IPS DF 6.9 (cell line): ENCODE measurements around the gene FOXK1.
"Not testable (repeated sequence)": the region's sequence is repeated elsewhere in the genome, so short reads cannot be mapped to it uniquely, and the experiment has no call there.

ENCODE experiments used
- DNase-seq: peaks from one replicate; pipeline ENCODE4 v3.0.0-alpha.2; 2013; ENCODE audit warnings: low read depth, low spot score
- H3K27ac ChIP-seq: one replicate; pipeline ENCODE4 v1.5.1; 2013; ENCODE audit warnings: low read length, control low read depth
- H3K27me3 ChIP-seq: 2 replicates; pipeline ENCODE4 v1.6.1; 2013; ENCODE audit warnings: mild to moderate bottlenecking, low read length; ENCODE audit not compliant: control insufficient read depth, insufficient read depth
- H3K36me3 ChIP-seq: 2 replicates; pipeline ENCODE4 v1.6.1; 2013; ENCODE audit warnings: low read length; ENCODE audit not compliant: control insufficient read depth, insufficient read depth
- H3K4me1 ChIP-seq: 2 replicates; pipeline ENCODE4 v1.6.1; 2013; ENCODE audit warnings: low read length; ENCODE audit not compliant: control insufficient read depth, insufficient read depth
- H3K4me3 ChIP-seq: 2 replicates; pipeline ENCODE4 v1.5.1; 2013; ENCODE audit warnings: mild to moderate bottlenecking, low read length
- H3K9me3 ChIP-seq: 2 replicates; pipeline ENCODE4 v1.6.1; 2013; ENCODE audit warnings: low read length, inconsistent platforms; ENCODE audit not compliant: control insufficient read depth, insufficient read depth
- WGBS: extraction: QIAGEN DNeasy Blood & Tissue Kit; methylation state at CpG from one replicate; pipeline ENCODE4 v1.1.7; 2013; ENCODE audit warnings: mixed read lengths, missing lambda C conversion rate; ENCODE audit not compliant: insufficient read length, insufficient coverage; 5-methylcytosine and 5-hydroxymethylcytosine counted together

Gene FOXK1

GRCh38 chr7:4684846-4685245 is 2.8 kb downstream of the FOXK1 start:
- no peak overlapping the region for H3K27ac ChIP-seq
- H3K4me3 ChIP-seq = no peak overlapping the region
- H3K9me3 ChIP-seq = no peaks in the 10 kb centered on the region
- H3K36me3 ChIP-seq = no peaks in the 10 kb centered on the region
- peaks cover 7% of the 10 kb centered on the region for H3K4me1 ChIP-seq
- peaks cover 6% of the 10 kb centered on the region; the same call in 1 of the 2 replicates for H3K27me3 ChIP-seq
- WGBS = no CpG with 5 or more reads among the region's 9 CpGs
- DNase-seq = no peak

GRCh38 chr7:4685676-4686075 is 3.6 kb downstream of the FOXK1 start:
- H3K27ac ChIP-seq, H3K36me3 ChIP-seq, H3K27me3 ChIP-seq, H3K9me3 ChIP-seq, H3K4me1 ChIP-seq, DNase-seq, H3K4me3 ChIP-seq: not testable (repeated sequence)
- WGBS = no CpG with 5 or more reads among the region's 10 CpGs

GRCh38 chr7:4687956-4688355 is 5.9 kb downstream of the FOXK1 start:
- H3K9me3 ChIP-seq = no peaks in the 10 kb centered on the region
- DNase-seq = no peak
- H3K36me3 ChIP-seq = no peaks in the 10 kb centered on the region
- no peak overlapping the region for H3K4me3 ChIP-seq
- no peaks in the 10 kb centered on the region for H3K27me3 ChIP-seq
- no CpG with 5 or more reads among the region's 3 CpGs for WGBS
- H3K4me1 ChIP-seq = peaks cover 6% of the 10 kb centered on the region
- H3K27ac ChIP-seq = no peak overlapping the region

GRCh38 chr7:4689151-4689550 is 7.1 kb downstream of the FOXK1 start:
- Histone ChIP-seq H3K27me3 (no peaks in the 10 kb centered on the region), H3K4me3 (no peak overlapping the region), H3K4me1 (no peaks in the 10 kb centered on the region), H3K9me3 (no peaks in the 10 kb centered on the region), H3K27ac (no peak overlapping the region), H3K36me3 (no peaks in the 10 kb centered on the region)
- WGBS = no CpG with 5 or more reads among the region's 12 CpGs
- no peak for DNase-seq

GRCh38 chr7:4689668-4690067 is 7.6 kb downstream of the FOXK1 start:
- Histone ChIP-seq H3K4me1 (no peaks in the 10 kb centered on the region), H3K27ac (no peak overlapping the region), H3K9me3 (no peaks in the 10 kb centered on the region), H3K4me3 (no peak overlapping the region), H3K36me3 (no peaks in the 10 kb centered on the region), H3K27me3 (no peaks in the 10 kb centered on the region)
- WGBS = no CpG with 5 or more reads among the region's 12 CpGs
- no peak for DNase-seq

- Histone ChIP-seq H3K4me3 (no peak overlapping the region), H3K27me3 (no peaks in the 10 kb centered on the region), H3K27ac (no peak overlapping the region), H3K4me1 (no peaks in the 10 kb centered on the region), H3K9me3 (no peaks in the 10 kb centered on the region), H3K36me3 (no peaks in the 10 kb centered on the region)
- no peak for DNase-seq
- no CpG with 5 or more reads among the region's 23 CpGs for WGBS
Observed at GRCh38 chr7:4690953-4691856, 9.1 kb downstream of the FOXK1 start.

GRCh38 chr7:4692055-4692454 is 10.0 kb downstream of the FOXK1 start:
- no peak for DNase-seq
- Histone ChIP-seq H3K27ac (no peak overlapping the region), H3K9me3 (no peaks in the 10 kb centered on the region), H3K27me3 (no peaks in the 10 kb centered on the region), H3K36me3 (no peaks in the 10 kb centered on the region), H3K4me1 (no peaks in the 10 kb centered on the region; the same call in 1 of the 2 replicates), H3K4me3 (no peak overlapping the region)
- no CpG with 5 or more reads among the region's 5 CpGs for WGBS

GRCh38 chr7:4692622-4693021 is 10.5 kb downstream of the FOXK1 start:
- not testable (repeated sequence) for H3K4me1 ChIP-seq, H3K4me3 ChIP-seq, H3K9me3 ChIP-seq, H3K36me3 ChIP-seq, DNase-seq, H3K27ac ChIP-seq, H3K27me3 ChIP-seq
- WGBS = no CpG with 5 or more reads among the region's 5 CpGs

GRCh38 chr7:4693152-4693551 is 11.1 kb downstream of the FOXK1 start:
- Histone ChIP-seq H3K4me3 (no peak overlapping the region), H3K27ac (no peak overlapping the region), H3K4me1 (no peaks in the 10 kb centered on the region; the same call in 1 of the 2 replicates), H3K36me3 (no peaks in the 10 kb centered on the region), H3K9me3 (no peaks in the 10 kb centered on the region), H3K27me3 (no peaks in the 10 kb centered on the region)
- no CpG with 5 or more reads among the region's 2 CpGs for WGBS
- DNase-seq = no peak

GRCh38 chr7:4693749-4694148 is 11.7 kb downstream of the FOXK1 start:
- H3K27ac ChIP-seq = no peak overlapping the region
- no CpG with 5 or more reads among the region's 2 CpGs for WGBS

GRCh38 chr7:4694305-4694704 is 12.2 kb downstream of the FOXK1 start:
- Histone ChIP-seq H3K9me3 (no peaks in the 10 kb centered on the region), H3K4me1 (no peaks in the 10 kb centered on the region; the same call in 1 of the 2 replicates), H3K27ac (no peak overlapping the region), H3K4me3 (no peak overlapping the region), H3K27me3 (no peaks in the 10 kb centered on the region), H3K36me3 (no peaks in the 10 kb centered on the region)
- no CpG with 5 or more reads among the region's 2 CpGs for WGBS
- DNase-seq = no peak

More at GRCh38 chr7:4693749-4694148, 11.7 kb downstream of the FOXK1 start:
- Histone ChIP-seq H3K4me3 (no peak overlapping the region), H3K27me3 (no peaks in the 10 kb centered on the region), H3K9me3 (no peaks in the 10 kb centered on the region), H3K4me1 (no peaks in the 10 kb centered on the region; the same call in 1 of the 2 replicates), H3K36me3 (no peaks in the 10 kb centered on the region)
- no peak for DNase-seq
